Stomach (tissue), 9 donors: Measurements from ENCODE around the gene CCDC88C. TPM values are rescaled to one million over a fixed set of nuclear protein-coding genes. Genes with fewer than 3 reads are reported as not detected.

Experiments
- DNase-seq, 2 donors: peaks; one replicate each; pipeline versions ENCODE4 v3.0.0 to v3.0.0-alpha.2; 2013 to 2019
- H3K27ac ChIP-seq, 5 donors: fragments of 200-600 bp in 4 of 5; sonication (generic) in 4 of 5; one replicate each; pipeline ENCODE4 v1.5.1; 2013 to 2019; ENCODE audit warnings: mild to moderate bottlenecking in 1 of 5, moderate library complexity in 1 of 5
- H3K27me3 ChIP-seq, 3 donors: fragments of 200-600 bp; sonication (generic); one replicate each; pipeline ENCODE4 v1.5.1; 2017 to 2019; ENCODE audit warnings: mixed run types in 1 of 3
- H3K36me3 ChIP-seq, 4 donors: fragments of 200-600 bp; sonication (generic); 1 replicate in 3 of 4; 2 replicates in 1 of 4; pipeline ENCODE4 v1.5.1; 2016 to 2019
- H3K4me1 ChIP-seq, 4 donors: fragments of 200-600 bp; sonication (generic); one replicate each; pipeline ENCODE4 v1.5.1; 2016 to 2019
- H3K4me3 ChIP-seq, 4 donors: fragments of 200-600 bp; sonication (generic) in 3 of 4; one replicate each; pipeline ENCODE4 v1.5.1; 2016 to 2019; ENCODE audit warnings: mild to moderate bottlenecking in 1 of 4
- H3K9me3 ChIP-seq, 4 donors: fragments of 200-600 bp; sonication (generic); one replicate each; pipeline ENCODE4 v1.5.1; 2016 to 2019
- CTCF ChIP-seq, 7 experiments: fragments of 450-650 bp in 4 of 7; fragments of 200-600 bp in 3 of 7; sonication (generic) in 3 of 7; IDR thresholded peaks; one replicate each; pipeline ENCODE4 v1.5.1; 2016 to 2019; ENCODE audit warnings: antibody characterized with exemption in 7 of 7, control low read depth in 2 of 7, mild to moderate bottlenecking in 1 of 7
- EP300 ChIP-seq: sonication (generic); formaldehyde crosslinking; IDR thresholded peaks from one replicate; pipeline ENCODE4 v1.6.1; 2017; ENCODE audit warnings: antibody characterized with exemption
- POLR2A ChIP-seq, 4 donors: fragments of 450-650 bp; IDR thresholded peaks; one replicate each; pipeline ENCODE4 v1.6.1; 2016; ENCODE audit warnings: antibody characterized with exemption in 4 of 4, control low read depth in 2 of 4, mild to moderate bottlenecking in 1 of 4, moderate library complexity in 1 of 4
- POLR2AphosphoS5 ChIP-seq, 3 donors: sonication (generic); formaldehyde crosslinking; IDR thresholded peaks; one replicate each; pipeline ENCODE4 v1.6.1; 2016; ENCODE audit warnings: antibody characterized with exemption in 3 of 3
- WGBS, 5 donors: extraction: QIAGEN DNeasy Blood & Tissue Kit in 3 of 5; methylation state at CpG; one replicate each; pipeline versions ENCODE4 v1.1.5 to v1.1.7; 2013 to 2018; 5-methylcytosine and 5-hydroxymethylcytosine counted together
- intact Hi-C: fragments of 100-400 bp; cut with DNase I; formaldehyde crosslinking; loops from one replicate; pipeline ENCODE4 v1.15.1; 2023; ENCODE audit warnings: low total_unique reads
- polyA plus RNA-seq, 3 donors: library from polyadenylated mRNA; stranded (reverse); fragments of 200-250 nt; gene quantifications; one replicate each; pipeline ENCODE4 v1.2.3, GENCODE V29; 2013
- total RNA-seq, 5 donors: library from RNA; depleted of rRNA; stranded (reverse); fragments of >200 nt; gene quantifications; one replicate each; pipeline versions ENCODE4 v1.1.0 to v1.2.3, GENCODE V29; 2014 to 2016
- donor health status: healthy with polysubstance abuse.
- donor health status: Bipolar disorder and iron deficiency.
- donor health status: healthy.

Gene CCDC88C
- total and polyA plus RNA-seq, 8 donors, result 10.5 to 66.9 (median 22.3) TPM

- DNase-seq, result peak in 1 of 2 donors; percentile 76
- intact Hi-C loops, result loop anchor here (10.0 kb wide), 1 partner anchor 64 kb away; the partner anchor contains the start of gene CCDC88C
Observed at GRCh38 chr14:91350813-91351511, 66.7 kb downstream of the CCDC88C start.

GRCh38 chr14:91350483-91350812 is 67.2 kb downstream of the CCDC88C start:
- WGBS, 5 donors, result 31 to 67% (median 57%) methylated on average over 1 of the region's 1 CpG
- Histone ChIP-seq H3K36me3 (no peaks in the 10 kb centered on the region), H3K4me1 (peaks cover 37 to 72% (median 63%) of the 10 kb centered on the region in 4 donors), H3K9me3 (no peaks in the 10 kb centered on the region), H3K4me3 (peak overlapping the region in 3 of 4 donors; percentile 21 to 37 (median 25)), H3K27ac (peak overlapping the region; percentile 2 to 86 (median 59)), H3K27me3 (no peaks in the 10 kb centered on the region)
- DNase-seq, result no peak
- intact Hi-C loops, result loop anchor here (10.0 kb wide), 1 partner anchor 64 kb away; the partner anchor contains the start of gene CCDC88C
- TF ChIP-seq EP300, result no peak
- no peak for TF ChIP-seq CTCF (IDR thresholded peaks at IDR 0.05)
- TF ChIP-seq POLR2A (IDR thresholded peaks at IDR 0.05), result no peak

More at GRCh38 chr14:91350813-91351511, 66.7 kb downstream of the CCDC88C start:
- H3K36me3 ChIP-seq, result no peaks in the 10 kb centered on the region
- H3K27me3 ChIP-seq, result no peaks in the 10 kb centered on the region
- TF ChIP-seq EP300 (no peak), POLR2AphosphoS5 (IDR thresholded peaks at IDR 0.05) (peak in 1 of 3 donors; percentile 16), CTCF (IDR thresholded peaks at IDR 0.05) (no peak)
- 25 to 43% (median 30%) methylated on average over 18 of the region's 18 CpGs for WGBS, 5 donors
- H3K4me3 ChIP-seq, result peak overlapping the region; percentile 21 to 37 (median 29)
- H3K27ac ChIP-seq, result peak overlapping the region; percentile 29 to 86 (median 59)
- no peaks in the 10 kb centered on the region for H3K9me3 ChIP-seq
- peaks cover 37 to 72% (median 63%) of the 10 kb centered on the region in 4 donors for H3K4me1 ChIP-seq

GRCh38 chr14:91349481-91350074 is 68.0 kb downstream of the CCDC88C start:
- no peaks in the 10 kb centered on the region for H3K9me3 ChIP-seq
- H3K27me3 ChIP-seq, result no peaks in the 10 kb centered on the region
- peak overlapping the region; percentile 28 to 86 (median 56) for H3K27ac ChIP-seq
- H3K4me1 ChIP-seq, result peaks cover 37 to 69% (median 55%) of the 10 kb centered on the region in 4 donors
- H3K36me3 ChIP-seq, result no peaks in the 10 kb centered on the region
- H3K4me3 ChIP-seq, result no peak overlapping the region
- TF ChIP-seq POLR2A (IDR thresholded peaks at IDR 0.05) (no peak), CTCF (IDR thresholded peaks at IDR 0.05) (no peak), EP300 (no peak), POLR2AphosphoS5 (IDR thresholded peaks at IDR 0.05) (no peak)
- no peak for DNase-seq
- intact Hi-C loops, result loop anchor here (10.0 kb wide), 1 partner anchor 65 kb away; the partner anchor contains the start of gene CCDC88C
- WGBS, 5 donors, result 57 to 71% (median 69%) methylated on average over 10 of the region's 10 CpGs

GRCh38 chr14:91348845-91349465 is 68.7 kb downstream of the CCDC88C start:
- Histone ChIP-seq H3K4me3 (no peak overlapping the region), H3K9me3 (no peaks in the 10 kb centered on the region), H3K36me3 (no peaks in the 10 kb centered on the region), H3K27ac (peak overlapping the region; percentile 28 to 86 (median 56)), H3K27me3 (no peaks in the 10 kb centered on the region), H3K4me1 (peaks cover 37 to 64% (median 51%) of the 10 kb centered on the region in 4 donors)
- no peak for TF ChIP-seq POLR2A (IDR thresholded peaks at IDR 0.05)
- no peak for TF ChIP-seq CTCF (IDR thresholded peaks at IDR 0.05)
- TF ChIP-seq POLR2AphosphoS5 (IDR thresholded peaks at IDR 0.05), result no peak
- TF ChIP-seq EP300, result no peak
- DNase-seq, result no peak
- intact Hi-C loops, result no loop called here
- 48 to 57% (median 56%) methylated on average over 9 of the region's 9 CpGs for WGBS, 5 donors
